HepG2 (cell line): ENCODE measurements around the gene SMO. TPM values are rescaled to one million over a fixed set of nuclear protein-coding genes. Genes with fewer than 3 reads are reported as not detected.

Experiments used
- CREB1 ChIP-seq, 2 experiments: fragments of 450-650 bp in 1 of 2; IDR thresholded peaks; 2 replicates each; pipeline ENCODE4 v1.6.1; 2016 to 2017; ENCODE audit warnings: control low read depth in 1 of 2, mild to moderate bottlenecking in 1 of 2, missing compliant biosample characterization in 1 of 2, missing genetic modification characterization in 1 of 2
- FOXC1 ChIP-seq: sonication (generic); formaldehyde crosslinking; IDR thresholded peaks from 2 replicates; pipeline ENCODE4 v1.8.0; 2022; ENCODE audit warnings: mild to moderate bottlenecking, missing genetic modification reagents, borderline replicate concordance
- KDM5A ChIP-seq: fragments of 200-600 bp; sonication (generic); IDR thresholded peaks from 2 replicates; pipeline ENCODE4 v1.7.0; 2018; ENCODE audit warnings: antibody characterized with exemption, mild to moderate bottlenecking, low read length, borderline replicate concordance
- POGZ ChIP-seq: sonication (generic); formaldehyde crosslinking; IDR thresholded peaks from 2 replicates; pipeline ENCODE4 v1.4.0; 2020; ENCODE audit warnings: mild to moderate bottlenecking, missing genetic modification reagents
- ZNF205 ChIP-seq: IDR thresholded peaks from 2 replicates; pipeline ENCODE4 v1.6.1; 2018; ENCODE audit warnings: missing biosample characterization, missing genetic modification reagents
- ZNF367 ChIP-seq: sonication (generic); formaldehyde crosslinking; IDR thresholded peaks from 2 replicates; pipeline ENCODE4 v1.4.0; 2020; ENCODE audit warnings: missing genetic modification reagents, borderline replicate concordance
- ZNF569 ChIP-seq: sonication (generic); formaldehyde crosslinking; IDR thresholded peaks from 2 replicates; pipeline ENCODE4 v1.5.0; 2020; ENCODE audit warnings: mild to moderate bottlenecking, missing genetic modification reagents, moderate library complexity, borderline replicate concordance
- polyA plus RNA-seq, 8 experiments: library from polyadenylated mRNA; depleted of rRNA in 3 of 8; stranded (reverse) in 7 of 8; unstranded in 1 of 8; fragments of >200 nt; fragmentation: Illumina TruSeq in 4 of 8; extraction: Trizol in 4 of 8; gene quantifications; 2 replicates each; pipeline versions ENCODE4 v1.2.1 to v1.2.3, GENCODE V29; 2011 to 2016; ENCODE audit warnings: low read depth in 4 of 8, missing spikeins in 1 of 8, mixed read lengths in 1 of 8; ENCODE audit not compliant: insufficient read depth in 1 of 8
- total RNA-seq, 5 experiments: library from RNA; depleted of rRNA; stranded (reverse); fragments of >200 nt; fragmentation: Illumina TruSeq; extraction: Trizol; gene quantifications; 2 replicates each; pipeline ENCODE4 v1.2.3, GENCODE V29; 2016; ENCODE audit warnings: low read depth in 1 of 5
- TF ChIP-seq, protein P1 (sequence below), 2 experiments: fragments of 450-650 bp in 1 of 2; sonication (generic) in 1 of 2; formaldehyde crosslinking in 1 of 2; IDR thresholded peaks; 2 replicates each; pipeline versions ENCODE4 v1.6.1 to v1.8.0; 2016 to 2022; ENCODE audit warnings: antibody characterized with exemption in 1 of 2, mild to moderate bottlenecking in 1 of 2, missing genetic modification reagents in 1 of 2
- TF ChIP-seq, protein P2 (sequence below): IDR thresholded peaks from 2 replicates; pipeline ENCODE4 v1.6.1; 2016; ENCODE audit warnings: low read depth, missing genetic modification reagents, missing compliant biosample characterization
- TF ChIP-seq, protein P3 (sequence below): sonication (generic); formaldehyde crosslinking; IDR thresholded peaks from 2 replicates; pipeline ENCODE4 v1.9.0; 2022; ENCODE audit warnings: missing genetic modification reagents, mild to moderate bottlenecking, borderline replicate concordance

SMO gene
- total and polyA plus RNA-seq, 2 of the 13 experiments (the other 11 are each of a cell fraction or from before 2014, with no cell fraction given) = 23.8 to 32.3 TPM

DNA sequence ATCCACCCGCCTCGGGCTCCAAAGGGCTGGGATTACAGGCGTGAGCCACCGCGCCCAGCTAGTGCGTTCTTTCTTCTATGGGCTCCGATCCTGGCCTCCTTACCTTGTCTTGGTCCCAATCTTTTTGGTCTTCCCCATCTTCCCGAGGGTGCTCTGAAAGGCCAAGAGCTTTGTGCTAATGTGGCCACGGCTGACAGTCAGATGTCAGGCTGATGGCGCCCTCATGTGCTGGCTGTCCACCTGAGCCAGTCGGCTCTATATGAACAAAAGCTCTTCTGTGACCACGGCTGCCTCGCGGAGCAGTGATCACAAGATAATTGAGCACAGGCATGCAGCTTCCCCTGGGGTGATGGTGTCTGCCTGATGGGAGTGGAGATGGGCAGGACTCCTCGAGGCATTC lies 25.4 kb downstream of the SMO start (continued):
- TF ChIP-seq, protein P1, sequence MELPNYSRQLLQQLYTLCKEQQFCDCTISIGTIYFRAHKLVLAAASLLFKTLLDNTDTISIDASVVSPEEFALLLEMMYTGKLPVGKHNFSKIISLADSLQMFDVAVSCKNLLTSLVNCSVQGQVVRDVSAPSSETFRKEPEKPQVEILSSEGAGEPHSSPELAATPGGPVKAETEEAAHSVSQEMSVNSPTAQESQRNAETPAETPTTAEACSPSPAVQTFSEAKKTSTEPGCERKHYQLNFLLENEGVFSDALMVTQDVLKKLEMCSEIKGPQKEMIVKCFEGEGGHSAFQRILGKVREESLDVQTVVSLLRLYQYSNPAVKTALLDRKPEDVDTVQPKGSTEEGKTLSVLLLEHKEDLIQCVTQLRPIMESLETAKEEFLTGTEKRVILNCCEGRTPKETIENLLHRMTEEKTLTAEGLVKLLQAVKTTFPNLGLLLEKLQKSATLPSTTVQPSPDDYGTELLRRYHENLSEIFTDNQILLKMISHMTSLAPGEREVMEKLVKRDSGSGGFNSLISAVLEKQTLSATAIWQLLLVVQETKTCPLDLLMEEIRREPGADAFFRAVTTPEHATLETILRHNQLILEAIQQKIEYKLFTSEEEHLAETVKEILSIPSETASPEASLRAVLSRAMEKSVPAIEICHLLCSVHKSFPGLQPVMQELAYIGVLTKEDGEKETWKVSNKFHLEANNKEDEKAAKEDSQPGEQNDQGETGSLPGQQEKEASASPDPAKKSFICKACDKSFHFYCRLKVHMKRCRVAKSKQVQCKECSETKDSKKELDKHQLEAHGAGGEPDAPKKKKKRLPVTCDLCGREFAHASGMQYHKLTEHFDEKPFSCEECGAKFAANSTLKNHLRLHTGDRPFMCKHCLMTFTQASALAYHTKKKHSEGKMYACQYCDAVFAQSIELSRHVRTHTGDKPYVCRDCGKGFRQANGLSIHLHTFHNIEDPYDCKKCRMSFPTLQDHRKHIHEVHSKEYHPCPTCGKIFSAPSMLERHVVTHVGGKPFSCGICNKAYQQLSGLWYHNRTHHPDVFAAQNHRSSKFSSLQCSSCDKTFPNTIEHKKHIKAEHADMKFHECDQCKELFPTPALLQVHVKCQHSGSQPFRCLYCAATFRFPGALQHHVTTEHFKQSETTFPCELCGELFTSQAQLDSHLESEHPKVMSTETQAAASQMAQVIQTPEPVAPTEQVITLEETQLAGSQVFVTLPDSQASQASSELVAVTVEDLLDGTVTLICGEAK (IDR thresholded peaks at IDR 0.05) = no peak
- TF ChIP-seq, protein P1 (CRISPR knock-in tag; IDR thresholded peaks at IDR 0.05) = no peak
- TF ChIP-seq, protein P2, sequence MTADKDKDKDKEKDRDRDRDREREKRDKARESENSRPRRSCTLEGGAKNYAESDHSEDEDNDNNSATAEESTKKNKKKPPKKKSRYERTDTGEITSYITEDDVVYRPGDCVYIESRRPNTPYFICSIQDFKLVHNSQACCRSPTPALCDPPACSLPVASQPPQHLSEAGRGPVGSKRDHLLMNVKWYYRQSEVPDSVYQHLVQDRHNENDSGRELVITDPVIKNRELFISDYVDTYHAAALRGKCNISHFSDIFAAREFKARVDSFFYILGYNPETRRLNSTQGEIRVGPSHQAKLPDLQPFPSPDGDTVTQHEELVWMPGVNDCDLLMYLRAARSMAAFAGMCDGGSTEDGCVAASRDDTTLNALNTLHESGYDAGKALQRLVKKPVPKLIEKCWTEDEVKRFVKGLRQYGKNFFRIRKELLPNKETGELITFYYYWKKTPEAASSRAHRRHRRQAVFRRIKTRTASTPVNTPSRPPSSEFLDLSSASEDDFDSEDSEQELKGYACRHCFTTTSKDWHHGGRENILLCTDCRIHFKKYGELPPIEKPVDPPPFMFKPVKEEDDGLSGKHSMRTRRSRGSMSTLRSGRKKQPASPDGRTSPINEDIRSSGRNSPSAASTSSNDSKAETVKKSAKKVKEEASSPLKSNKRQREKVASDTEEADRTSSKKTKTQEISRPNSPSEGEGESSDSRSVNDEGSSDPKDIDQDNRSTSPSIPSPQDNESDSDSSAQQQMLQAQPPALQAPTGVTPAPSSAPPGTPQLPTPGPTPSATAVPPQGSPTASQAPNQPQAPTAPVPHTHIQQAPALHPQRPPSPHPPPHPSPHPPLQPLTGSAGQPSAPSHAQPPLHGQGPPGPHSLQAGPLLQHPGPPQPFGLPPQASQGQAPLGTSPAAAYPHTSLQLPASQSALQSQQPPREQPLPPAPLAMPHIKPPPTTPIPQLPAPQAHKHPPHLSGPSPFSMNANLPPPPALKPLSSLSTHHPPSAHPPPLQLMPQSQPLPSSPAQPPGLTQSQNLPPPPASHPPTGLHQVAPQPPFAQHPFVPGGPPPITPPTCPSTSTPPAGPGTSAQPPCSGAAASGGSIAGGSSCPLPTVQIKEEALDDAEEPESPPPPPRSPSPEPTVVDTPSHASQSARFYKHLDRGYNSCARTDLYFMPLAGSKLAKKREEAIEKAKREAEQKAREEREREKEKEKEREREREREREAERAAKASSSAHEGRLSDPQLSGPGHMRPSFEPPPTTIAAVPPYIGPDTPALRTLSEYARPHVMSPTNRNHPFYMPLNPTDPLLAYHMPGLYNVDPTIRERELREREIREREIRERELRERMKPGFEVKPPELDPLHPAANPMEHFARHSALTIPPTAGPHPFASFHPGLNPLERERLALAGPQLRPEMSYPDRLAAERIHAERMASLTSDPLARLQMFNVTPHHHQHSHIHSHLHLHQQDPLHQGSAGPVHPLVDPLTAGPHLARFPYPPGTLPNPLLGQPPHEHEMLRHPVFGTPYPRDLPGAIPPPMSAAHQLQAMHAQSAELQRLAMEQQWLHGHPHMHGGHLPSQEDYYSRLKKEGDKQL (CRISPR knock-in tag) = no peak
- TF ChIP-seq ZNF205 (no peak), FOXC1 (CRISPR knock-in tag) (0 out of 2 replicates have a peak, but pooled peaks have one; percentile 34), ZNF569 (CRISPR knock-in tag) (no peak), CREB1 (IDR thresholded peaks at IDR 0.05) (no peak), CREB1 (CRISPR knock-in tag; IDR thresholded peaks at IDR 0.05) (no peak), ZNF367 (CRISPR knock-in tag) (no peak), KDM5A (no peak), POGZ (CRISPR knock-in tag) (no peak)
- TF ChIP-seq, protein P3, sequence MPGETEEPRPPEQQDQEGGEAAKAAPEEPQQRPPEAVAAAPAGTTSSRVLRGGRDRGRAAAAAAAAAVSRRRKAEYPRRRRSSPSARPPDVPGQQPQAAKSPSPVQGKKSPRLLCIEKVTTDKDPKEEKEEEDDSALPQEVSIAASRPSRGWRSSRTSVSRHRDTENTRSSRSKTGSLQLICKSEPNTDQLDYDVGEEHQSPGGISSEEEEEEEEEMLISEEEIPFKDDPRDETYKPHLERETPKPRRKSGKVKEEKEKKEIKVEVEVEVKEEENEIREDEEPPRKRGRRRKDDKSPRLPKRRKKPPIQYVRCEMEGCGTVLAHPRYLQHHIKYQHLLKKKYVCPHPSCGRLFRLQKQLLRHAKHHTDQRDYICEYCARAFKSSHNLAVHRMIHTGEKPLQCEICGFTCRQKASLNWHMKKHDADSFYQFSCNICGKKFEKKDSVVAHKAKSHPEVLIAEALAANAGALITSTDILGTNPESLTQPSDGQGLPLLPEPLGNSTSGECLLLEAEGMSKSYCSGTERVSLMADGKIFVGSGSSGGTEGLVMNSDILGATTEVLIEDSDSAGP = peak; percentile 41; the same call in 1 of the 2 replicates
